Measurements from ENCODE around the gene THAP6. TPM values are rescaled to one million over a fixed set of nuclear protein-coding genes. Genes with fewer than 3 reads are reported as not detected.

THAP6 gene
- polyA plus RNA-seq, 1 donor from 2014 or later = 42.9 TPM

DNA sequence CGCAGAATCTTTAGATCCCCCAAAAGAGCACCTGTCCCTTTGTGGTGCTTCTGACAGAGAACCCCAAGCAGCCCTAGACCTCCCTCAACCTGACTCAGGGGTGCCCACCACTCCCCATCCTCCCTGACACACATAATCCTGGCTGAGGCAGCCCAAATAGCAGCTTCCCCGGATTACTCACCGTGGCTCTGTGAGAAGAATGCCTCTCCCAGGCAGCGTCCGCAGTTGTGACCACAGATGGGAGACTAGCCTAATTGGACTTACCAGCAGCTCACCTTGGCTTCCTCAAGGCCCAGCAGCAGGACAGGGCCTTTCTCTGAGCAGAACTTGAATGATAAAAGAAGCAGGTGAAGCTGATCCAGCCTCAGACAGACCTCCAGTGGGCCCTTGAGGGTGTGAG is 31.3 kb downstream of the THAP6 start:
- Histone ChIP-seq H2AFZ (ENCODE audit: low read depth, low read length) (no peak overlapping the region), H3K27ac (ENCODE audit: low read length) (no peak overlapping the region), H3K4me3 (ENCODE audit: low read length) (no peak overlapping the region), H3K9me3 (ENCODE audit: low read length) (no peaks in the 10 kb centered on the region), H3K27me3 (ENCODE audit: insufficient read depth, low read depth, low read length) (no peaks in the 10 kb centered on the region), H3K79me2 (replicated peaks; ENCODE audit: insufficient read depth, low read length) (no peaks in the 10 kb centered on the region), H4K20me1 (ENCODE audit: insufficient read depth) (no peaks in the 10 kb centered on the region), H3F3A (ENCODE audit: insufficient read depth, low read length, poor library complexity, severe bottlenecking) (no peaks in the 10 kb centered on the region), H3K36me3 (ENCODE audit: insufficient read depth, low read length) (peaks cover 3% of the 10 kb centered on the region), H3K9me2 (ENCODE audit: insufficient read depth, low read length) (no peaks in the 10 kb centered on the region), H3K4me2 (ENCODE audit: low read length) (no peak overlapping the region), H3K9ac (ENCODE audit: low read length) (no peak overlapping the region)
- TF ChIP-seq RAD21 (conservative IDR thresholded peaks at IDR 0.05) (no peak), SMC3 (conservative IDR thresholded peaks at IDR 0.05; ENCODE audit: poor library complexity) (no peak), TAF1 (IDR thresholded peaks at IDR 0.05; ENCODE audit: low read depth) (no peak), MXI1 (conservative IDR thresholded peaks at IDR 0.05; ENCODE audit: poor library complexity, severe bottlenecking) (no peak), EP300 (conservative IDR thresholded peaks at IDR 0.05; ENCODE audit: poor library complexity, severe bottlenecking) (no peak), POLR2AphosphoS5 (IDR thresholded peaks at IDR 0.05) (no peak), EZH2 (IDR thresholded peaks at IDR 0.05; ENCODE audit: borderline replicate concordance, insufficient read depth, low read length, poor library complexity, severe bottlenecking) (no peak)
- TF ChIP-seq, protein P1, sequence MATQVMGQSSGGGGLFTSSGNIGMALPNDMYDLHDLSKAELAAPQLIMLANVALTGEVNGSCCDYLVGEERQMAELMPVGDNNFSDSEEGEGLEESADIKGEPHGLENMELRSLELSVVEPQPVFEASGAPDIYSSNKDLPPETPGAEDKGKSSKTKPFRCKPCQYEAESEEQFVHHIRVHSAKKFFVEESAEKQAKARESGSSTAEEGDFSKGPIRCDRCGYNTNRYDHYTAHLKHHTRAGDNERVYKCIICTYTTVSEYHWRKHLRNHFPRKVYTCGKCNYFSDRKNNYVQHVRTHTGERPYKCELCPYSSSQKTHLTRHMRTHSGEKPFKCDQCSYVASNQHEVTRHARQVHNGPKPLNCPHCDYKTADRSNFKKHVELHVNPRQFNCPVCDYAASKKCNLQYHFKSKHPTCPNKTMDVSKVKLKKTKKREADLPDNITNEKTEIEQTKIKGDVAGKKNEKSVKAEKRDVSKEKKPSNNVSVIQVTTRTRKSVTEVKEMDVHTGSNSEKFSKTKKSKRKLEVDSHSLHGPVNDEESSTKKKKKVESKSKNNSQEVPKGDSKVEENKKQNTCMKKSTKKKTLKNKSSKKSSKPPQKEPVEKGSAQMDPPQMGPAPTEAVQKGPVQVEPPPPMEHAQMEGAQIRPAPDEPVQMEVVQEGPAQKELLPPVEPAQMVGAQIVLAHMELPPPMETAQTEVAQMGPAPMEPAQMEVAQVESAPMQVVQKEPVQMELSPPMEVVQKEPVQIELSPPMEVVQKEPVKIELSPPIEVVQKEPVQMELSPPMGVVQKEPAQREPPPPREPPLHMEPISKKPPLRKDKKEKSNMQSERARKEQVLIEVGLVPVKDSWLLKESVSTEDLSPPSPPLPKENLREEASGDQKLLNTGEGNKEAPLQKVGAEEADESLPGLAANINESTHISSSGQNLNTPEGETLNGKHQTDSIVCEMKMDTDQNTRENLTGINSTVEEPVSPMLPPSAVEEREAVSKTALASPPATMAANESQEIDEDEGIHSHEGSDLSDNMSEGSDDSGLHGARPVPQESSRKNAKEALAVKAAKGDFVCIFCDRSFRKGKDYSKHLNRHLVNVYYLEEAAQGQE (IDR thresholded peaks at IDR 0.05; ENCODE audit: borderline replicate concordance) = no peak
- TF ChIP-seq, protein P2, sequence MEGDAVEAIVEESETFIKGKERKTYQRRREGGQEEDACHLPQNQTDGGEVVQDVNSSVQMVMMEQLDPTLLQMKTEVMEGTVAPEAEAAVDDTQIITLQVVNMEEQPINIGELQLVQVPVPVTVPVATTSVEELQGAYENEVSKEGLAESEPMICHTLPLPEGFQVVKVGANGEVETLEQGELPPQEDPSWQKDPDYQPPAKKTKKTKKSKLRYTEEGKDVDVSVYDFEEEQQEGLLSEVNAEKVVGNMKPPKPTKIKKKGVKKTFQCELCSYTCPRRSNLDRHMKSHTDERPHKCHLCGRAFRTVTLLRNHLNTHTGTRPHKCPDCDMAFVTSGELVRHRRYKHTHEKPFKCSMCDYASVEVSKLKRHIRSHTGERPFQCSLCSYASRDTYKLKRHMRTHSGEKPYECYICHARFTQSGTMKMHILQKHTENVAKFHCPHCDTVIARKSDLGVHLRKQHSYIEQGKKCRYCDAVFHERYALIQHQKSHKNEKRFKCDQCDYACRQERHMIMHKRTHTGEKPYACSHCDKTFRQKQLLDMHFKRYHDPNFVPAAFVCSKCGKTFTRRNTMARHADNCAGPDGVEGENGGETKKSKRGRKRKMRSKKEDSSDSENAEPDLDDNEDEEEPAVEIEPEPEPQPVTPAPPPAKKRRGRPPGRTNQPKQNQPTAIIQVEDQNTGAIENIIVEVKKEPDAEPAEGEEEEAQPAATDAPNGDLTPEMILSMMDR (IDR thresholded peaks at IDR 0.05; ENCODE audit: poor library complexity, severe bottlenecking) = no peak

DNA sequence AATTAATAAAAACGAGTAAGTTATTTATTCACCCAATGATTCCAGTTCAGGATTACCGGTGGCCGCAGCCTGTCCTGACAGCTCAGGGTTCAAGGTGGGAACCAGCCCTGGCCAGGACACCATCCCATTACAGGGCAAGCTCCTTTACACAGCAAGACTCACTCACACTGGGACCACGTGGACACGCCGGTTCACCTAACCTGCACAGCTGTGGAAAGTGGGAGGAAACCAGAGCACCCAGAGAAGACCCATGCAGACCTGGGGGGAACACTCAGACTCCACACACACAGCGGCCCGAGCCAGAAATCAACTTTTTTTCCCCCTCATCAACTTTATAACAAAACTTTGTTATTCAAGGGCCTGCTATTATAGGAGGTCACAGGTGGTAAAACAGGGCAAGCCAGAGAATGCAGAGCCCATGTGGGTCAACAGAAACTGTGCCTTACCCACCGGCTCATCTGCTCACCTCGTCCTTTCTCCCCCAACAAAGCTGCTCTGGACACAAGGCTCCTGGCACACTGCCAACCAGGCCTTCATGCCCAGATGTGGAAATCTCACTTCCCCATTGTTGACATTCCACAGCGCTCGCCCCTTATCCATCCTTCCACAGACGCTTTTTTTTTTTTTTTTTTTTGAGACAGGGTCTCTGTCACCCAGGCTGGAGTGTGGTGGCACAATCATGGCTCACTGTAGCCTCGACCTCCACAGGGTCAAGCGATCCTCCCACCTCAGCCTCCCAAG is 33.5 kb downstream of the THAP6 start:
- no peaks in the 10 kb centered on the region for H3K27me3 ChIP-seq (ENCODE audit: insufficient read depth, low read depth, low read length)
- H3F3A ChIP-seq (ENCODE audit: insufficient read depth, low read length, poor library complexity, severe bottlenecking) = no peaks in the 10 kb centered on the region
- H3K9ac ChIP-seq (ENCODE audit: low read length) = no peak overlapping the region
- H3K9me3 ChIP-seq (ENCODE audit: low read length) = no peaks in the 10 kb centered on the region
- no peaks in the 10 kb centered on the region for H3K79me2 ChIP-seq (replicated peaks; ENCODE audit: insufficient read depth, low read length)
- no peak overlapping the region for H3K4me3 ChIP-seq (ENCODE audit: low read length)
- H3K4me2 ChIP-seq (ENCODE audit: low read length) = no peak overlapping the region
- no peaks in the 10 kb centered on the region for H3K9me2 ChIP-seq (ENCODE audit: insufficient read depth, low read length)
- TF ChIP-seq SMC3 (conservative IDR thresholded peaks at IDR 0.05; ENCODE audit: poor library complexity) (no peak), EP300 (conservative IDR thresholded peaks at IDR 0.05; ENCODE audit: poor library complexity, severe bottlenecking) (no peak), TAF1 (IDR thresholded peaks at IDR 0.05; ENCODE audit: low read depth) (no peak), POLR2AphosphoS5 (IDR thresholded peaks at IDR 0.05) (no peak), EZH2 (IDR thresholded peaks at IDR 0.05; ENCODE audit: borderline replicate concordance, insufficient read depth, low read length, poor library complexity, severe bottlenecking) (no peak), RAD21 (conservative IDR thresholded peaks at IDR 0.05) (no peak), MXI1 (conservative IDR thresholded peaks at IDR 0.05; ENCODE audit: poor library complexity, severe bottlenecking) (no peak)
- TF ChIP-seq, protein P1 (IDR thresholded peaks at IDR 0.05; ENCODE audit: borderline replicate concordance) = no peak
- TF ChIP-seq, protein P2 (IDR thresholded peaks at IDR 0.05; ENCODE audit: poor library complexity, severe bottlenecking) = no peak
- H2AFZ ChIP-seq (ENCODE audit: low read depth, low read length) = no peak overlapping the region
- no peak overlapping the region for H3K27ac ChIP-seq (ENCODE audit: low read length)
- H3K36me3 ChIP-seq (ENCODE audit: insufficient read depth, low read length) = no peaks in the 10 kb centered on the region
- H4K20me1 ChIP-seq (ENCODE audit: insufficient read depth) = no peaks in the 10 kb centered on the region
